GM23338 (cell line): ENCODE results near the gene RNF181. TPM values are rescaled to one million over a fixed set of nuclear protein-coding genes. Genes with fewer than 3 reads are reported as not detected.

Source experiments
- ATAC-seq: fragments of 200-7000 bp; cut with Tn5 transposase; 3 replicates; pipeline ENCODE4 v1.9.1; 2020
- DNase-seq: peaks from one replicate; pipeline ENCODE4 v3.0.0-alpha.2; 2015; ENCODE audit warnings: low spot score
- H2AFZ ChIP-seq: fragments of 200-600 bp; sonication (generic); 2 replicates; pipeline ENCODE4 v1.8.0; 2016; ENCODE audit warnings: antibody characterized with exemption, mild to moderate bottlenecking, moderate library complexity
- H3F3A ChIP-seq: fragments of 200-600 bp; sonication (generic); replicated peaks from 2 replicates; pipeline ENCODE4 v1.8.0; 2017; ENCODE audit warnings: antibody characterized with exemption, mixed run types, low read depth
- H3K27ac ChIP-seq: fragments of 200-600 bp; sonication (generic); 2 replicates; pipeline ENCODE4 v1.6.1; 2016; ENCODE audit warnings: low read depth
- H3K27me3 ChIP-seq: fragments of 200-600 bp; sonication (generic); 2 replicates; pipeline ENCODE4 v1.8.0; 2016; ENCODE audit warnings: mild to moderate bottlenecking, mixed run types, moderate library complexity; ENCODE audit not compliant: insufficient read depth
- H3K36me3 ChIP-seq: fragments of 200-600 bp; sonication (generic); 2 replicates; pipeline ENCODE4 v1.8.0; 2016; ENCODE audit warnings: mild to moderate bottlenecking; ENCODE audit not compliant: insufficient read depth
- H3K4me1 ChIP-seq: fragments of 200-600 bp; sonication (generic); 2 replicates; pipeline ENCODE4 v1.8.0; 2016; ENCODE audit warnings: mild to moderate bottlenecking, moderate library complexity; ENCODE audit not compliant: insufficient read depth
- H3K4me2 ChIP-seq: fragments of 200-600 bp; sonication (generic); 2 replicates; pipeline ENCODE4 v1.7.1; 2017; ENCODE audit warnings: mixed run types
- H3K4me3 ChIP-seq: fragments of 200-600 bp; sonication (generic); 2 replicates; pipeline ENCODE4 v1.6.1; 2016; ENCODE audit warnings: mixed run types
- H3K79me2 ChIP-seq: fragments of 200-600 bp; sonication (generic); replicated peaks from 2 replicates; pipeline ENCODE4 v1.8.0; 2017; ENCODE audit warnings: mild to moderate bottlenecking; ENCODE audit not compliant: insufficient read depth
- H3K9me2 ChIP-seq: fragments of 200-600 bp; sonication (generic); 2 replicates; pipeline ENCODE4 v1.8.0; 2017; ENCODE audit not compliant: insufficient read depth
- H4K20me1 ChIP-seq: fragments of 200-600 bp; sonication (generic); replicated peaks from 2 replicates; pipeline ENCODE4 v1.8.0; 2017; ENCODE audit warnings: mild to moderate bottlenecking; ENCODE audit not compliant: insufficient read depth
- H3K27ac Mint-ChIP-seq: 2 replicates; pipeline ENCODE4 v1.8.0; 2020; ENCODE audit warnings: inconsistent platforms, mild to moderate bottlenecking, moderate library complexity, mixed read lengths
- H3K27me3 Mint-ChIP-seq: 3 replicates; pipeline ENCODE4 v1.8.0; 2022; ENCODE audit warnings: low read depth, mild to moderate bottlenecking, moderate library complexity, mixed read lengths, inconsistent platforms; ENCODE audit not compliant: insufficient read depth, poor library complexity
- H3K36me3 Mint-ChIP-seq: 3 replicates; pipeline ENCODE4 v1.8.0; 2021; ENCODE audit warnings: low read depth, mild to moderate bottlenecking, inconsistent platforms, moderate library complexity, mixed read lengths
- H3K4me1 Mint-ChIP-seq: 3 replicates; pipeline ENCODE4 v1.8.0; 2020; ENCODE audit warnings: mild to moderate bottlenecking, inconsistent platforms, mixed read lengths
- H3K4me3 Mint-ChIP-seq: 3 replicates; pipeline ENCODE4 v1.8.0; 2021; ENCODE audit warnings: moderate library complexity, mild to moderate bottlenecking, inconsistent platforms, mixed read lengths
- H3K9me3 Mint-ChIP-seq: 3 replicates; pipeline ENCODE4 v1.8.0; 2020; ENCODE audit warnings: moderate library complexity, mild to moderate bottlenecking, inconsistent platforms, mixed read lengths
- CREB1 ChIP-seq: fragments of 250-450 bp; sonication (Bioruptor Pico); IDR thresholded peaks from 2 replicates; pipeline ENCODE4 v1.5.0; 2020; ENCODE audit warnings: low read depth, mild to moderate bottlenecking, moderate library complexity
- JUNB ChIP-seq: IDR thresholded peaks from one replicate; pipeline ENCODE4 v1.6.1; 2016; ENCODE audit warnings: antibody characterized with exemption; ENCODE audit not compliant: unreplicated experiment
- POLR2AphosphoS5 ChIP-seq: IDR thresholded peaks from 2 replicates; pipeline ENCODE4 v1.6.1; 2016; ENCODE audit warnings: antibody characterized with exemption, low read depth
- polyA plus RNA-seq: library from polyadenylated mRNA; unstranded; fragments of >200 nt; fragmentation: Nextera tagmentation; extraction: Ambion mirVana; gene quantifications from 2 replicates; pipeline ENCODE4 v1.2.1, GENCODE V29; 2016
- total RNA-seq: library from RNA; depleted of rRNA; stranded (reverse); fragments of >200 nt; shearing (Covaris generic); gene quantifications from 2 replicates; pipeline ENCODE4 v1.2.3, GENCODE V29; 2014
- TF ChIP-seq, protein P1 (sequence below), 2 experiments: fragments of 200-600 bp in 1 of 2; sonication (generic) in 1 of 2; conservative IDR thresholded peaks; 2 replicates each; pipeline versions ENCODE4 v1.5.1 to v1.6.1; 2016 to 2017; ENCODE audit warnings: antibody characterized with exemption in 2 of 2, low read depth in 2 of 2, mild to moderate bottlenecking in 2 of 2, moderate library complexity in 1 of 2
- TF ChIP-seq, protein P2 (sequence below): IDR thresholded peaks from 2 replicates; pipeline ENCODE4 v1.6.1; 2016; ENCODE audit warnings: antibody characterized with exemption
- TF ChIP-seq, protein P3 (sequence below): fragments of 250-450 bp; sonication (Bioruptor Pico); IDR thresholded peaks from 2 replicates; pipeline ENCODE4 v1.5.0; 2020; ENCODE audit warnings: mild to moderate bottlenecking, moderate library complexity

Gene RNF181
- total and polyA plus RNA-seq, 2 experiments from 2014 or later = 114 to 260 TPM

DNA sequence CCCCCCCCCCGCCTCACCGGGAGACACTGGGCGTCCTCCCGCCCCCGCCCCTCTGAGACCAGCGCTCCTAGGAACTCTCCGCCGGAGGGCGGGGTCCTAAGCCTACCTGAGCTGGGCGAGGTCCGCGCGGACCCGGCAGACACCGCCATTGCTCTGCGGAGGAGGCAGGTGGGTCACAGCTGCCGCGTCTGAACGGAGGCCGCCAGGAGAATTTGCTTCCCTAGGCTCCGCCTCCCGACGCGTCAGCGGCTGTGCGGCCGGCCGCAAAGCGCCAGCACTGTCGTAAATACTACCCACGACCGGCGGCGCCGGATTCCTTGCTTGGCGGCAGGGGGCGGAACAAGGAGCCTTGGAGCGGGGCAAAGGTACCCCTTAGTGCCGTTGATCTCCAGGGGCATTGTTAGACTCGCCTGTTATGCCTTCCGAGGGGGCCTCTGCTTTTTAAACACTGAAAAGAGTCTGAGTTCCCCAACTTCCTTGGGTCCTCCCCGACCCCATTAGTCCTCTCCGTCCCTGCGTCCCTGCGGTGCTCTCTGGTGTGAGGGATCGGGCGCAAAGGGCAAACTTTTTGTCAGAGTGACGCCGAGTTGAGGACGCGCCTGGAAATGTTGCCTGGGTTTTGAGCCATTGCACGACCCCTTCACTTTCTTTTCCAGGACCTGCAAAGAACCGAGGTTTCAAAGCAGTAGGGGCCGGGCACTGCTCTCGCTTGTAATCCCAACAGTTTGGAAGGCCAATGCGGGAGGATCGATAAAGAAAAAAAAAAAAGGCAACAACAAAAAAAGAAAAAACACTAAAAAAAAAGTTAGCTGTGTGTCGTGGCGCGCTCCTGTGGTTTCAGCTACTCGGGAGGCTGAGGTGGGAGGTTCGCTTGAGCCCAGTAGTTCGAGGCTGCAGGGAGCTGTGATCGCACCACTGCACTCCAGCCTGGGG is 34.0 kb upstream of the RNF181 start, which contains the start of gene GGCX:
GGCX (minus strand) TSS at position 214 of the 933 bp plus-strand sequence; CDS start at position 149, 65 bp downstream.
- Histone ChIP-seq H3K4me1 (peaks cover 8% of the 10 kb centered on the region; the same call in 1 of the 2 replicates), H3K4me3 (peak within 1 kb of the TSS; percentile 83), H3K36me3 (peaks cover 9% of the 10 kb centered on the region), H3K9me2 (no peaks in the 10 kb centered on the region), H3K79me2 (peaks cover 31% of the 10 kb centered on the region), H3K4me2 (peak within 1 kb of the TSS; percentile 93), H2AFZ (peak within 1 kb of the TSS; percentile 82), H3K27me3 (no peaks in the 10 kb centered on the region), H4K20me1 (peaks cover 6% of the 10 kb centered on the region; the same call in 1 of the 2 replicates), H3K27ac (peak within 1 kb of the TSS; percentile 92), H3F3A (no peaks in the 10 kb centered on the region; the same call in none of the 2 replicates)
- Mint-ChIP-seq H3K27ac (peak within 1 kb of the TSS; percentile 99), H3K4me3 (peak within 1 kb of the TSS; percentile 96), H3K4me1 (peaks cover 7% of the 10 kb centered on the region; the same call in 2 of the 3 replicates), H3K36me3 (peaks cover 12% of the 10 kb centered on the region; the same call in 2 of the 3 replicates), H3K9me3 (no peaks in the 10 kb centered on the region; the same call in 2 of the 3 replicates), H3K27me3 (peaks cover 3% of the 10 kb centered on the region)
- ATAC-seq (peak; percentile 97), DNase-seq (peak; percentile 99)
- TF ChIP-seq JUNB = peak; percentile 59
- TF ChIP-seq, protein P1, sequence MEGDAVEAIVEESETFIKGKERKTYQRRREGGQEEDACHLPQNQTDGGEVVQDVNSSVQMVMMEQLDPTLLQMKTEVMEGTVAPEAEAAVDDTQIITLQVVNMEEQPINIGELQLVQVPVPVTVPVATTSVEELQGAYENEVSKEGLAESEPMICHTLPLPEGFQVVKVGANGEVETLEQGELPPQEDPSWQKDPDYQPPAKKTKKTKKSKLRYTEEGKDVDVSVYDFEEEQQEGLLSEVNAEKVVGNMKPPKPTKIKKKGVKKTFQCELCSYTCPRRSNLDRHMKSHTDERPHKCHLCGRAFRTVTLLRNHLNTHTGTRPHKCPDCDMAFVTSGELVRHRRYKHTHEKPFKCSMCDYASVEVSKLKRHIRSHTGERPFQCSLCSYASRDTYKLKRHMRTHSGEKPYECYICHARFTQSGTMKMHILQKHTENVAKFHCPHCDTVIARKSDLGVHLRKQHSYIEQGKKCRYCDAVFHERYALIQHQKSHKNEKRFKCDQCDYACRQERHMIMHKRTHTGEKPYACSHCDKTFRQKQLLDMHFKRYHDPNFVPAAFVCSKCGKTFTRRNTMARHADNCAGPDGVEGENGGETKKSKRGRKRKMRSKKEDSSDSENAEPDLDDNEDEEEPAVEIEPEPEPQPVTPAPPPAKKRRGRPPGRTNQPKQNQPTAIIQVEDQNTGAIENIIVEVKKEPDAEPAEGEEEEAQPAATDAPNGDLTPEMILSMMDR (conservative IDR thresholded peaks at IDR 0.05; ENCODE audit: low read depth in 2 of 2) = 0 out of 4 replicates have a peak, but pooled peaks of 1 of the 2 experiments have one; percentile 1
- TF ChIP-seq, protein P2, sequence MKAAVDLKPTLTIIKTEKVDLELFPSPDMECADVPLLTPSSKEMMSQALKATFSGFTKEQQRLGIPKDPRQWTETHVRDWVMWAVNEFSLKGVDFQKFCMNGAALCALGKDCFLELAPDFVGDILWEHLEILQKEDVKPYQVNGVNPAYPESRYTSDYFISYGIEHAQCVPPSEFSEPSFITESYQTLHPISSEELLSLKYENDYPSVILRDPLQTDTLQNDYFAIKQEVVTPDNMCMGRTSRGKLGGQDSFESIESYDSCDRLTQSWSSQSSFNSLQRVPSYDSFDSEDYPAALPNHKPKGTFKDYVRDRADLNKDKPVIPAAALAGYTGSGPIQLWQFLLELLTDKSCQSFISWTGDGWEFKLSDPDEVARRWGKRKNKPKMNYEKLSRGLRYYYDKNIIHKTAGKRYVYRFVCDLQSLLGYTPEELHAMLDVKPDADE = peak; percentile 88
- TF ChIP-seq POLR2AphosphoS5 = peak; percentile 99
- peak; percentile 88 for TF ChIP-seq CREB1 (CRISPR knock-in tag)
- TF ChIP-seq, protein P3, sequence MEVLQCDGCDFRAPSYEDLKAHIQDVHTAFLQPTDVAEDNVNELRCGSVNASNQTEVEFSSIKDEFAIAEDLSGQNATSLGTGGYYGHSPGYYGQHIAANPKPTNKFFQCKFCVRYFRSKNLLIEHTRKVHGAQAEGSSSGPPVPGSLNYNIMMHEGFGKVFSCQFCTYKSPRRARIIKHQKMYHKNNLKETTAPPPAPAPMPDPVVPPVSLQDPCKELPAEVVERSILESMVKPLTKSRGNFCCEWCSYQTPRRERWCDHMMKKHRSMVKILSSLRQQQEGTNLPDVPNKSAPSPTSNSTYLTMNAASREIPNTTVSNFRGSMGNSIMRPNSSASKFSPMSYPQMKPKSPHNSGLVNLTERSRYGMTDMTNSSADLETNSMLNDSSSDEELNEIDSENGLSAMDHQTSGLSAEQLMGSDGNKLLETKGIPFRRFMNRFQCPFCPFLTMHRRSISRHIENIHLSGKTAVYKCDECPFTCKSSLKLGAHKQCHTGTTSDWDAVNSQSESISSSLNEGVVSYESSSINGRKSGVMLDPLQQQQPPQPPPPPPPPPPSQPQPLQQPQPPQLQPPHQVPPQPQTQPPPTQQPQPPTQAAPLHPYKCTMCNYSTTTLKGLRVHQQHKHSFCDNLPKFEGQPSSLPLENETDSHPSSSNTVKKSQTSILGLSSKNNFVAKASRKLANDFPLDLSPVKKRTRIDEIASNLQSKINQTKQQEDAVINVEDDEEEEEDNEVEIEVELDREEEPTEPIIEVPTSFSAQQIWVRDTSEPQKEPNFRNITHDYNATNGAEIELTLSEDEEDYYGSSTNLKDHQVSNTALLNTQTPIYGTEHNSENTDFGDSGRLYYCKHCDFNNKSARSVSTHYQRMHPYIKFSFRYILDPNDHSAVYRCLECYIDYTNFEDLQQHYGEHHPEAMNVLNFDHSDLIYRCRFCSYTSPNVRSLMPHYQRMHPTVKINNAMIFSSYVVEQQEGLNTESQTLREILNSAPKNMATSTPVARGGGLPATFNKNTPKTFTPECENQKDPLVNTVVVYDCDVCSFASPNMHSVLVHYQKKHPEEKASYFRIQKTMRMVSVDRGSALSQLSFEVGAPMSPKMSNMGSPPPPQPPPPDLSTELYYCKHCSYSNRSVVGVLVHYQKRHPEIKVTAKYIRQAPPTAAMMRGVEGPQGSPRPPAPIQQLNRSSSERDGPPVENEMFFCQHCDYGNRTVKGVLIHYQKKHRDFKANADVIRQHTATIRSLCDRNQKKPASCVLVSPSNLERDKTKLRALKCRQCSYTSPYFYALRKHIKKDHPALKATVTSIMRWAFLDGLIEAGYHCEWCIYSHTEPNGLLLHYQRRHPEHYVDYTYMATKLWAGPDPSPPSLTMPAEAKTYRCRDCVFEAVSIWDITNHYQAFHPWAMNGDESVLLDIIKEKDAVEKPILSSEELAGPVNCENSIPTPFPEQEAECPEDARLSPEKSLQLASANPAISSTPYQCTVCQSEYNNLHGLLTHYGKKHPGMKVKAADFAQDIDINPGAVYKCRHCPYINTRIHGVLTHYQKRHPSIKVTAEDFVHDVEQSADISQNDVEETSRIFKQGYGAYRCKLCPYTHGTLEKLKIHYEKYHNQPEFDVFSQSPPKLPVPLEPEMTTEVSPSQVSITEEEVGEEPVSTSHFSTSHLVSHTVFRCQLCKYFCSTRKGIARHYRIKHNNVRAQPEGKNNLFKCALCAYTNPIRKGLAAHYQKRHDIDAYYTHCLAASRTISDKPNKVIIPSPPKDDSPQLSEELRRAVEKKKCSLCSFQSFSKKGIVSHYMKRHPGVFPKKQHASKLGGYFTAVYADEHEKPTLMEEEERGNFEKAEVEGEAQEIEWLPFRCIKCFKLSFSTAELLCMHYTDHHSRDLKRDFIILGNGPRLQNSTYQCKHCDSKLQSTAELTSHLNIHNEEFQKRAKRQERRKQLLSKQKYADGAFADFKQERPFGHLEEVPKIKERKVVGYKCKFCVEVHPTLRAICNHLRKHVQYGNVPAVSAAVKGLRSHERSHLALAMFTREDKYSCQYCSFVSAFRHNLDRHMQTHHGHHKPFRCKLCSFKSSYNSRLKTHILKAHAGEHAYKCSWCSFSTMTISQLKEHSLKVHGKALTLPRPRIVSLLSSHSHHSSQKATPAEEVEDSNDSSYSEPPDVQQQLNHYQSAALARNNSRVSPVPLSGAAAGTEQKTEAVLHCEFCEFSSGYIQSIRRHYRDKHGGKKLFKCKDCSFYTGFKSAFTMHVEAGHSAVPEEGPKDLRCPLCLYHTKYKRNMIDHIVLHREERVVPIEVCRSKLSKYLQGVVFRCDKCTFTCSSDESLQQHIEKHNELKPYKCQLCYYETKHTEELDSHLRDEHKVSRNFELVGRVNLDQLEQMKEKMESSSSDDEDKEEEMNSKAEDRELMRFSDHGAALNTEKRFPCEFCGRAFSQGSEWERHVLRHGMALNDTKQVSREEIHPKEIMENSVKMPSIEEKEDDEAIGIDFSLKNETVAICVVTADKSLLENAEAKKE (CRISPR knock-in tag) = no peak
